HepG2 (cell line): ENCODE results near the gene ADM5. TPM values are rescaled to one million over a fixed set of nuclear protein-coding genes. Genes with fewer than 3 reads are reported as not detected.
A peak's percentile ranks its signal among the peaks of the same experiment; 100 is the strongest.

Experiments used
- MLXIP ChIP-seq: sonication (generic); formaldehyde crosslinking; IDR thresholded peaks from 2 replicates; pipeline ENCODE4 v1.9.0; 2021; ENCODE audit warnings: missing genetic modification reagents, borderline replicate concordance
- NFYB ChIP-seq: sonication (generic); formaldehyde crosslinking; IDR thresholded peaks from 2 replicates; pipeline ENCODE4 v1.4.0; 2020; ENCODE audit warnings: missing genetic modification reagents
- SMAD1 ChIP-seq: sonication (generic); formaldehyde crosslinking; IDR thresholded peaks from 2 replicates; pipeline ENCODE4 v1.4.0; 2020; ENCODE audit warnings: missing genetic modification reagents, low read depth, mild to moderate bottlenecking, borderline replicate concordance
- ZBTB40 ChIP-seq, 2 experiments: fragments of 450-650 bp in 1 of 2; sonication (generic) in 1 of 2; formaldehyde crosslinking in 1 of 2; IDR thresholded peaks; 2 replicates each; pipeline versions ENCODE4 v1.6.1 to v1.8.0; 2016 to 2022; ENCODE audit warnings: antibody characterized with exemption in 1 of 2, mild to moderate bottlenecking in 1 of 2, missing genetic modification reagents in 1 of 2
- ZNF333 ChIP-seq: sonication (generic); formaldehyde crosslinking; IDR thresholded peaks from 2 replicates; pipeline ENCODE4 v1.4.0; 2020; ENCODE audit warnings: mild to moderate bottlenecking, missing genetic modification reagents, borderline replicate concordance
- ZNF407 ChIP-seq: sonication (generic); formaldehyde crosslinking; IDR thresholded peaks from one replicate; pipeline ENCODE4 v1.5.1; 2020; ENCODE audit warnings: mild to moderate bottlenecking, missing genetic modification reagents; ENCODE audit errors: not compliant biosample characterization
- ZNF746 ChIP-seq: sonication (generic); formaldehyde crosslinking; IDR thresholded peaks from 2 replicates; pipeline ENCODE4 v1.8.0; 2022; ENCODE audit warnings: mild to moderate bottlenecking, missing genetic modification reagents
- ZSCAN29 ChIP-seq: sonication (generic); formaldehyde crosslinking; conservative IDR thresholded peaks from 2 replicates; pipeline ENCODE4 v1.4.0; 2020; ENCODE audit warnings: mild to moderate bottlenecking, missing genetic modification reagents
- polyA plus RNA-seq, 8 experiments: library from polyadenylated mRNA; depleted of rRNA in 3 of 8; stranded (reverse) in 7 of 8; unstranded in 1 of 8; fragments of >200 nt; fragmentation: Illumina TruSeq in 4 of 8; extraction: Trizol in 4 of 8; gene quantifications; 2 replicates each; pipeline versions ENCODE4 v1.2.1 to v1.2.3, GENCODE V29; 2011 to 2016; ENCODE audit warnings: low read depth in 4 of 8, missing spikeins in 1 of 8, mixed read lengths in 1 of 8; ENCODE audit not compliant: insufficient read depth in 1 of 8
- total RNA-seq, 5 experiments: library from RNA; depleted of rRNA; stranded (reverse); fragments of >200 nt; fragmentation: Illumina TruSeq; extraction: Trizol; gene quantifications; 2 replicates each; pipeline ENCODE4 v1.2.3, GENCODE V29; 2016; ENCODE audit warnings: low read depth in 1 of 5

ADM5 gene
- total and polyA plus RNA-seq, 2 of the 13 experiments (the other 11 are each of a cell fraction or from before 2014, with no cell fraction given) = 2.7 to 4.1 TPM

GRCh38 chr19:49676784-49677230 is 12.6 kb upstream of the ADM5 start (continued):
- no peak for TF ChIP-seq ZBTB40 (IDR thresholded peaks at IDR 0.05)
- no peak for TF ChIP-seq ZBTB40 (CRISPR knock-in tag; IDR thresholded peaks at IDR 0.05)
- no peak for TF ChIP-seq ZNF746 (CRISPR knock-in tag)
- TF ChIP-seq SMAD1 (CRISPR knock-in tag) = no peak
- peak; percentile 91 for TF ChIP-seq NFYB (CRISPR knock-in tag)
- no peak for TF ChIP-seq ZNF333 (CRISPR knock-in tag)
- TF ChIP-seq ZNF407 = no peak
- TF ChIP-seq MLXIP = no peak
- no peak for TF ChIP-seq ZSCAN29 (CRISPR knock-in tag)
